Progenitor cell of endocrine pancreas (in vitro differentiated cells): Measurements from ENCODE around the gene CAPN11. TPM values are rescaled to one million over a fixed set of nuclear protein-coding genes. Genes with fewer than 3 reads are reported as not detected.
"Not testable (repeated sequence)": the region's sequence is repeated elsewhere in the genome, so short reads cannot be mapped to it uniquely, and the experiment has no call there.

Source experiments
- DNase-seq: peaks from one replicate; pipeline ENCODE4 v3.0.0; 2021; ENCODE audit warnings: low spot score; ENCODE audit not compliant: unreplicated experiment
- H3K27ac Mint-ChIP-seq: 2 replicates; pipeline ENCODE4 v1.8.0; 2021; ENCODE audit warnings: mild to moderate bottlenecking, moderate library complexity, mixed read lengths
- H3K27me3 Mint-ChIP-seq: 2 replicates; pipeline ENCODE4 v1.8.0; 2021; ENCODE audit warnings: mixed read lengths
- H3K36me3 Mint-ChIP-seq: 2 replicates; pipeline ENCODE4 v1.8.0; 2022; ENCODE audit warnings: mixed read lengths; ENCODE audit not compliant: insufficient read depth
- H3K4me1 Mint-ChIP-seq: 2 replicates; pipeline ENCODE4 v1.8.0; 2021; ENCODE audit warnings: low read depth, mixed read lengths
- H3K4me3 Mint-ChIP-seq: 2 replicates; pipeline ENCODE4 v1.8.0; 2021; ENCODE audit warnings: low read depth, mild to moderate bottlenecking, moderate library complexity, mixed read lengths
- H3K9me3 Mint-ChIP-seq: 2 replicates; pipeline ENCODE4 v1.8.0; 2021; ENCODE audit warnings: low read depth, mixed read lengths
- total RNA-seq: library from RNA; stranded (reverse); gene quantifications from 2 replicates; pipeline ENCODE4 v1.2.1, GENCODE V29; 2021
- TF ChIP-seq, protein P1 (sequence below): fragments of 200-600 bp; sonication (generic); IDR thresholded peaks from one replicate; pipeline ENCODE4 v1.5.0; 2021; ENCODE audit warnings: antibody characterized with exemption, mild to moderate bottlenecking; ENCODE audit not compliant: unreplicated experiment

Gene CAPN11
- total RNA-seq, 1 donor from 2014 or later, result not detected

DNA sequence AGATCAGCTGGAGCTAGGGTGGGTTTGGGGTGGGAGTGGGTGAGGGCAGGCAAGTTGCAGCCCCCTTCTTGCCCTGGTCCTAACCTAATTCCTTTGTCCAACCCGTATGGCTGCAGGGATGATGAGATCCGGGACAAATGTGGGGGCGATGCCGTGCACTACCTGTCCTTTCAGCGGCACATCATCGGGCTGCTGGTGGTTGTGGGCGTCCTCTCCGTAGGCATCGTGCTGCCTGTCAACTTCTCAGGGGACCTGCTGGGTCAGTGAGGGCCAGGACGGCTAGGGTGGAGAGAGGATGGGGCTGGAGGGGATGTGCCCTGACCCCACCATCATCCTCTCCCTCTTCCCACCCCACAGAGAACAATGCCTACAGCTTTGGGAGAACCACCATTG lies 19.3 kb upstream of the CAPN11 start:
- H3K9me3 Mint-ChIP-seq, result no peaks in the 10 kb centered on the region
- TF ChIP-seq, protein P1, sequence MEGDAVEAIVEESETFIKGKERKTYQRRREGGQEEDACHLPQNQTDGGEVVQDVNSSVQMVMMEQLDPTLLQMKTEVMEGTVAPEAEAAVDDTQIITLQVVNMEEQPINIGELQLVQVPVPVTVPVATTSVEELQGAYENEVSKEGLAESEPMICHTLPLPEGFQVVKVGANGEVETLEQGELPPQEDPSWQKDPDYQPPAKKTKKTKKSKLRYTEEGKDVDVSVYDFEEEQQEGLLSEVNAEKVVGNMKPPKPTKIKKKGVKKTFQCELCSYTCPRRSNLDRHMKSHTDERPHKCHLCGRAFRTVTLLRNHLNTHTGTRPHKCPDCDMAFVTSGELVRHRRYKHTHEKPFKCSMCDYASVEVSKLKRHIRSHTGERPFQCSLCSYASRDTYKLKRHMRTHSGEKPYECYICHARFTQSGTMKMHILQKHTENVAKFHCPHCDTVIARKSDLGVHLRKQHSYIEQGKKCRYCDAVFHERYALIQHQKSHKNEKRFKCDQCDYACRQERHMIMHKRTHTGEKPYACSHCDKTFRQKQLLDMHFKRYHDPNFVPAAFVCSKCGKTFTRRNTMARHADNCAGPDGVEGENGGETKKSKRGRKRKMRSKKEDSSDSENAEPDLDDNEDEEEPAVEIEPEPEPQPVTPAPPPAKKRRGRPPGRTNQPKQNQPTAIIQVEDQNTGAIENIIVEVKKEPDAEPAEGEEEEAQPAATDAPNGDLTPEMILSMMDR, result no peak
- H3K27ac Mint-ChIP-seq, result no peak overlapping the region
- H3K4me1 Mint-ChIP-seq, result no peaks in the 10 kb centered on the region
- no peak overlapping the region for H3K4me3 Mint-ChIP-seq
- no peaks in the 10 kb centered on the region for H3K27me3 Mint-ChIP-seq
- H3K36me3 Mint-ChIP-seq, result peaks cover 21% of the 10 kb centered on the region
- no peak for DNase-seq

DNA sequence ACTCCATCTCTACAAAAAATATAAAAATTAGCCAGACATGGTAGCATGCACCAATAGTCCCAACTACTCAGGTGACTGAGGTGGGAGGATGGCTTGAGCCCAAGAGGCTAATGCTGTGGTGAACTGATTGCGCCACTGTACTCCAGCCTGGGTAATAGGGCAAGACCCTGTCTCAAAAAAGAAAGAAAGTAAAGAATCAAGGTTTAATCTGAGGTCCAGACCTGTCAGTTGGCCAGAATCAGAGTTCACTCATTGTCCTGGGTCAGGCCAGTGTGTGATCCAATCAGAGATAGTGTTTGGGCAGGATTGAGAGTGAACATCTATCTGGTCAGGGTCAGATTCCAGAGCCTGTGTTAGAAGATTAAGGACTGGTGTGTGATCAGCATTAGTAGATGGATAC lies 15.8 kb upstream of the CAPN11 start:
- Mint-ChIP-seq H3K27ac (no peak overlapping the region), H3K4me1 (no peaks in the 10 kb centered on the region), H3K9me3 (no peaks in the 10 kb centered on the region), H3K36me3 (peaks cover 24% of the 10 kb centered on the region), H3K4me3 (no peak overlapping the region), H3K27me3 (no peaks in the 10 kb centered on the region)
- DNase-seq, result no peak
- TF ChIP-seq, protein P1, result no peak

DNA sequence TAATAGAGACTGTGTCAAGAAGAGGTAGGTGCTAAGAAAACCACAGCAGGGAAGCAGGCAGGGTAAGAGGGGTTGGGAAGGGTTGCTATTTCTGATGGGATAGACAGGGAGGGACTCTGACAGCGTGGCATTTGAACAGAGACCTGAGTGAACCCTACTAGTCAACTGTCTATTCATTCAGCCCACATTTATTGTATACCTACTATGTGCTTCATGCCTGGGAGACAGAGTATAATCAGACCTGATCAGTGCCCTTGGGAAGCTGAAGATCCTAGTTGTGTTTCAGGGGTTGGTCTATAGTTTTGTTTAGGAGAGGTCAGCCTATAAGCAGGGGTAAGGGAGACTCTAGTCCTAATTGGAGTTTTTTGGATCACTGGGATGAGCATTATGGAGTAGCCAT lies 14.9 kb upstream of the CAPN11 start:
- H3K36me3 Mint-ChIP-seq, result peaks cover 26% of the 10 kb centered on the region
- H3K27ac Mint-ChIP-seq, result no peak overlapping the region
- DNase-seq, result no peak
- H3K27me3 Mint-ChIP-seq, result no peaks in the 10 kb centered on the region
- no peaks in the 10 kb centered on the region for H3K9me3 Mint-ChIP-seq
- H3K4me1 Mint-ChIP-seq, result no peaks in the 10 kb centered on the region
- TF ChIP-seq, protein P1, result no peak
- no peak overlapping the region for H3K4me3 Mint-ChIP-seq

DNA sequence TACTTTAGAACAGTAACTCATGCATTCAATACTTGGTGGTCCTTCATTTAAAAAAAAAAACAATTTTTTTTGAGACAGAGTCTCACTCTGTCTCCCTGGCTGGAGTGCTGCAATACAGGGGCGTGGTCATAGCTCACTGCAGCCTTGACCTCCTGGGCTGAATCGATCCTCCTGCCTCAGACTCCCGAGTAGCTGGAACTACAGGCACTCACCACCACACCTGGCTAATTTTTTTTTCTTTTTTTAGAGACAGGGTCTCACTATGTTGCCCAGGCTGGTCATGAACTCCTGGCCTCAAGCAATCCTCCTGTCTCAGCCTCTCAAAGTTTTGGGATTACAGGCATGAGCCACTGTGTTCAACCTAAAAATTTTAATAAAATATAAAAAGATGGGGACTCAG lies 14.1 kb upstream of the CAPN11 start:
- peaks cover 30% of the 10 kb centered on the region for H3K36me3 Mint-ChIP-seq
- not testable (repeated sequence) for H3K4me1 Mint-ChIP-seq, H3K27me3 Mint-ChIP-seq, H3K4me3 Mint-ChIP-seq, H3K9me3 Mint-ChIP-seq, H3K27ac Mint-ChIP-seq, DNase-seq

DNA sequence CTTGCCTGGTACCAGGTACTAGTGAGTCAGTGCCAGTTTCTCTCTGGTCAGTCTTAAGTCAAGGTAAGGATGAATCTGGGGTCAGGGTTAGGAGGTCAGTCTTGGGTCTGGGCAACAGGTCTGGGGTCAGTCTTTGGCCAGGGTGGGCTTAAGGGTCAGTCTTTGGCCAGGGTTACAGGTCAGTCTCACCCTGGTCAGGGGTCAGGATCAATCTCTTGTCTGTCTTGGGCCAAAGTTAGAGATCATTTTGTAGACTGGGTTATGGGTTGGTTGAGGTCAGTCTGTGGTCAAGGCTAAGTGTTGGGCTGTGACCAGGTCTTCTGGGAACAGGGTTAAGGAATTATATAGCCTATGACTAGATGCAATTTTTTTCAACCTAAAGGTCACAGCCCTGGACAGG lies 12.8 kb upstream of the CAPN11 start:
- DNase-seq, result no peak
- Mint-ChIP-seq H3K9me3 (no peaks in the 10 kb centered on the region), H3K27me3 (no peaks in the 10 kb centered on the region), H3K27ac (no peak overlapping the region), H3K4me3 (no peak overlapping the region), H3K4me1 (no peaks in the 10 kb centered on the region), H3K36me3 (peaks cover 27% of the 10 kb centered on the region)
- TF ChIP-seq, protein P1, result no peak

DNA sequence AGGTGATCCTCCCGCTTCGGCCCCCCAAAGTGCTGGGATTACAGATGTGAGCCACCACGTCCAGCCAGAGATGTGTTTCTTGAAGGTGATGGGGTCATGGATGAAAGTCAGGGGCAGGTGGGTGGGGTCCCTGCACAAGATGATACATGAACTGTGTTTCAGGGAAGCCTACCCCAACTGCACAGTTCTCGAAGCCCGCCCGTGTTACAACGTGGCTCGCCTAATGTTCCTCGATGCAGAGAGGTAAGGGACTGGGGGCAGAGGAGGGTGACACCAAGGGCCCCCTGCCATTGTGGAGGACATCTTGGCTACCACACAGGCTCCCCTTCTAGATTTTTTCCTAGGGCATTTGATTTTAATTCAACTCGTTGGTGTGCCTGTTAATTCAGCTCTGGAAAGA lies 11.9 kb upstream of the CAPN11 start:
- Mint-ChIP-seq H3K9me3 (no peaks in the 10 kb centered on the region), H3K4me3 (no peak overlapping the region), H3K27me3 (no peaks in the 10 kb centered on the region), H3K36me3 (peaks cover 26% of the 10 kb centered on the region), H3K4me1 (no peaks in the 10 kb centered on the region), H3K27ac (no peak overlapping the region)
- DNase-seq, result no peak
- TF ChIP-seq, protein P1, result no peak
